LHCN-M2 (cell line): ENCODE results near the gene MGAT3. TPM values are rescaled to one million over a fixed set of nuclear protein-coding genes. Genes with fewer than 3 reads are reported as not detected.

Experiments
- DNase-seq: peaks from one replicate; pipeline ENCODE4 v3.0.0-alpha.2; 2012; ENCODE audit warnings: low read depth
- total RNA-seq: library from RNA; depleted of rRNA; stranded (reverse); fragments of >200 nt; gene quantifications from 2 replicates; pipeline ENCODE4 v1.2.3, GENCODE V29; 2014

MGAT3 gene
- total RNA-seq, 1 experiment from 2014 or later: not detected

GRCh38 chr22:39449708-39450107 lies 7.1 kb upstream of the MGAT3 start:
- no peak for DNase-seq

- no peak for DNase-seq
These were observed 6.4 kb upstream of the MGAT3 start for GRCh38 chr22:39450258-39450955.

DNA sequence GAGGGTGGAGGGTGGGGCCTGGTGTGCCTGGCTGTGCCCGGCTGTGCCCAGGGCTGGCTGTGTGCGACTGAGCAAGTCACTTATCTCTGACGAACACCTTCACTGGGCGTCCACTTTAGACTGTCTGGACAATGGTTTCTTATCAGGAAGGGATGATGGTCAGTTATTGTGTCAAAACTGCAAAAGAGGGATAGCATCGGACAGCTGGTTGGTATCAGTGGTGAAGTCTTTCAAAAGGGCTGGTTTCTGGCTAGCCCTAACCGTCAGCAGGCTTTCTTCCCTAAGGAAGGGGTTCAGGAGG lies 4.1 kb upstream of the MGAT3 start:
- no peak for DNase-seq

DNA sequence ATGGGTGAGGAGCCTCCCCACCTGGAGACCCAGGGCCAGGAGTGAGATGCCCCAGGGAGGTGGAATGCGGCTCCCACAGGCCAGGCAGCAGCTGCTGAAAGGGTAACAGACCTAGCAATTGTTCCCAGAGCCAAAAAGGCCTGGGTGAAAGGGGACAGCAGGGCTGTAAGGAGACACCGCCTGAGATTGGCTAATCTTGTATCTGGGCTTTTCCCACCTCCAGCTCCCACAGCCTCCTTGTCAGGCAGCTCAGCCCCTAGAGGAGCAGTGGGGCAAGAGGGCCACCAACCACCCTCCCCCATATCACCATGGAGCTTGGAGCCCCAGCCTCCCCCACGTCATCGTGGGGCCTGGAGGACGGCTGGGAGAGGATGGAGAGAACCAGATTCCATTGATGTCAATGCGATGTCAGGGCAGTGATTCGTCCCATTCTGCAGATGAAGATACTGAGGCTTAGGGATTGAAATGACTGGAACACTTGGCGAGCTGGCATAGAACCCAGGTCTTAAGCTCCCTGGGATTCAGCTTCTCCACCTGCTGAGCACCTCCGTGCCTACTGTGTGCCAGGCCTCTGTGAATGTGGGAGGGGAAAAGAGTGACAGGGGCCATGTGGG lies 2.9 kb upstream of the MGAT3 start:
- no peak for DNase-seq

DNA sequence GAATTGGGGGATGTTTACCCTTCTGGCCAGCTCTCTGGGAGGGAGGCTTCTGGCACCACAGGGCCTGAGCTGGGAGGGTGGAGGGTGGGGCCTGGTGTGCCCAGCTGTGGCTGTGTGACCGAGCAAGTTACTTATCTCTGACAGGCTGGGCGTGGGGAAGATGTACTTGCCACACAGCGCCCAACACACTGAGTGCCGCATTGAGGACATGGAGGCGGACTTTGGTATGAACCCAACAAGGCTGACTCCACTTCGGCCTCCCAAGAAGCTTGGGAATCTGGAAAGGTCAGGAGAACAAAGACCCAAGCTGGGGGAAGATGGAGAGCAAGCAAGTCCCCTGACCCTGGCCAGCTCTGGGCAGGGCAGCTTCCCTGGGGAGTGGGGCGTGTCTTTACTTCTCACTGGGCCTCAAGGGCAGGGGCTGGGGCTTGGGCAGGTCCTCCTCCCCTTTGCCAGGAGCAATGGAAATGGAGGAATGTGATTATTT lies 2.4 kb upstream of the MGAT3 start:
- no peak for DNase-seq

- no peak for DNase-seq
These were observed 365 bp downstream of the MGAT3 start for GRCh38 chr22:39457198-39457555.

- no peak for DNase-seq
These were observed 988 bp downstream of the MGAT3 start for GRCh38 chr22:39457556-39458443.

- DNase-seq: no peak
These were observed 1.8 kb downstream of the MGAT3 start for GRCh38 chr22:39458444-39459083.

DNA sequence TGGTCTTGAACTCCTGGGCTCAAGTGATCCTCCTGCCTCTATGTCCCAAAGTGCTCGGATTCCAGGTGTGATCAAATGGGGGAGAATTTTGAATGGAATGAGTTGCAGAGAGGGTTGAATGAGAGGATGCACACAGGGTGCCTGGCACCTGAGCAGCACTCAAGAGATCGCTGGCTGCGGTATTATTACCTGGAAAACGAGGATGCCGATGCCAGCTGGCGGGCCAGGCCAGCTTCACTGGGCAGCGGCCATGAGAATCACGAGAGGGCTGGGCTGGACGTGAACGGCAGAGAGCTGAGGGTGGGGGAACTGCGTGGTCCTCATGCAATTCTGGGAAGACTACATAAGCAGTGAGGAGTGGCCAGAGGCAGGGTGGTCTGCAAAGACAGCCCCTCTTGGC lies 2.9 kb downstream of the MGAT3 start:
- no peak for DNase-seq

DNA sequence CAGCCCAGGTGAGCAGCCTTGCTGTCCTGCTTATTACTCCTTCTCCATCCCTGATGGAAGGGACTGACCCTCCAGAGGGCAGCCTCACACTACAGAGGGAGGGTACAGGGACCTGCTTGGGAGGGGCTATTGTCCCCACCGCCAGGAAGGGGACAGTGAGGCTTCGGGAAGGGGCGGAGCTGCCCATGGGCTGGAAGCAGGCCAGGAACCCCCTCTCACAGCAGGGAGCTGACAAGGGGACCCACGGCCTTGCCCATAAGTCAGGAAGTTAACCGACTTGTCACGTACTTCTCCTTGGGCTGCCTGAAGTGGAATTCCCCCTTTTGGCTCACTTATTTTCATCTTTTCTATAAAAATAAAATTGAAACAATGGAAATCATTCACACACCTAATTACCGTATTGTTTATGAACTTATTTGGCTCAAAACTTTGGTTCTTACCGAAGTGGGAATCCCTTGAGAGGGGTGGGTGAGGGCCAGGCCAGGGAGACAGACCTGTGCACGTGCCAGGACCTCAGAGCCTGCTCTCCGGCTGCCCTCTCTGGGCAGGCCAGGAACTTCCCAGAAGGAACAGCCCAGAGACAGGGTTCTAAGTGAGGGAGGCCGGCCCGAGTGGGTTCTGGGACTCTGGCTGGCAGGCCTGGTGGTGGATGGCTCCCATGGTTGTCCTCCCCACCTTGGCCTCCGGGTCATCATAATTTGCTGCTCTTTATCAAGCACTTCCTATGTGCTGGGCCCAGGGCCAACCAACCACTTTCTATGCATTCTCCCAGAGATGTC lies 5.8 kb downstream of the MGAT3 start:
- no peak for DNase-seq

DNA sequence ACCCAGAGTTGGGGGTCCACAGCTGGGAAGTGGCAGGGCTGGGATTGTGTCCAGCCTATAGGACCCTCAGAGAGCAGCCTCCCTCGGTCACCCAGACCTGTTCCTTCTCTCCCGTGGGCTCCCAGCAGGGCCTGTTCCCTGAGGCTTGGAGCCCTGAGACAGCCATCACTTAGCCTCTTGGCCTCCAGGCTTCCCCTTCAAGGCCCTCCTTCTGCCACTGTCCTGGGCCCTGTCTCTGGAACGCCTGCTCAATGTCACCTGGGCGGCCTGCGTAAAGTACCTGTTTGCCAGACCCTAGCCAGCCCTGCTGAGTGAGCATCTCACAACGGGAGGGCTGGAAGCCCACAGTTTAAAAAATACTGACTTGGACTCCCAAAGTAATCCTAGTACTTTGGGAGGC lies 6.5 kb downstream of the MGAT3 start:
- DNase-seq: no peak

DNA sequence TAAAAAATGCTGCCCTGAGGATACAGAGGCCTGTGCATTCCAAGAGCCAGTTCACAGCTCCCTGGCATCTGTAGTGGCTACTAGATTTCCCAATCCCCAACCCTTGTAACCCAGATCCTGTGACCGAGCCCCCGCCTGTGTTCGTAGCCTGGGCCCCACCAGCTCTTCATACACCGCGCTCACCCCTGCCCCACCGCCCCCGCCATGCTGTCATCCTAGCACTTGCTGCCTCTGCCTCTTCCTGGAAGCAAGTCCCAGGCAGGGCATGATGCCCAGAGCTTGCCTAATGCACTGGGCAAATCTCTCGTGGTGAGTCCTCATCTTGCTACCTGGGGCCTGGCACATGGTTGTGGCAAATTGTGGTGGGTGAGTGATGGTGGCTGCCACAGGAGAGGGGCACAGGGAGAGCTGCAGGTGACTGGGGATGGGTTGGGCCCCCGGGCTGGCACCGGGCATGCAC lies 7.1 kb downstream of the MGAT3 start:
- DNase-seq: no peak

GRCh38 chr22:39466228-39467006 lies 9.6 kb downstream of the MGAT3 start:
- DNase-seq: no peak

DNA sequence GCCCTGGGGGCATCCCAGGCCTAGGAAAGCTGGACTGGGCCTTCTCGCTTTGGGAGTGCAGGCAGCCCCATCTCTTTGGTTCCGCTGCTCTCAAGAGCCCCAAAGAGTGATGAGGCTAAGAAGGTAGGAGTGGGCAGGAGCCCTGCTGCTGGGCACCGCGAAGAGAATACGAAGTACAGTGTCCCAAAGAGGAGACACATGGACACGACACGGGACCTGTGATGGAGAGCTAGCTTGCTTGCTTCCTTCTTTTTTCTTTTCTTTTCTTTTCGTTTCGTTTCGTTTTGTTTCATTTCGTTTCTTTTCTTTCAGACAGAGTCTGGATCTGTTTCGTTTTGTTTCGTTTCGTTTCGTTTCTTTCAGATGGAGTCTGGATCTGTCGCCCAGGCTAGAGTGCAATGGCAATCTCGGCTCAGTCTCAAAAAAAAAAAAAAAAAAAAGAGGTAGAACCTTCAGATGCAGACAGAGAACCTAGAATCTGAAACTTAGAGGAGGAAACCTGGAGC lies 10.6 kb downstream of the MGAT3 start:
- no peak for DNase-seq

- DNase-seq: no peak
These were observed 11.9 kb downstream of the MGAT3 start for GRCh38 chr22:39468487-39469325.

GRCh38 chr22:39469326-39469680 lies 12.5 kb downstream of the MGAT3 start:
- no peak for DNase-seq

DNA sequence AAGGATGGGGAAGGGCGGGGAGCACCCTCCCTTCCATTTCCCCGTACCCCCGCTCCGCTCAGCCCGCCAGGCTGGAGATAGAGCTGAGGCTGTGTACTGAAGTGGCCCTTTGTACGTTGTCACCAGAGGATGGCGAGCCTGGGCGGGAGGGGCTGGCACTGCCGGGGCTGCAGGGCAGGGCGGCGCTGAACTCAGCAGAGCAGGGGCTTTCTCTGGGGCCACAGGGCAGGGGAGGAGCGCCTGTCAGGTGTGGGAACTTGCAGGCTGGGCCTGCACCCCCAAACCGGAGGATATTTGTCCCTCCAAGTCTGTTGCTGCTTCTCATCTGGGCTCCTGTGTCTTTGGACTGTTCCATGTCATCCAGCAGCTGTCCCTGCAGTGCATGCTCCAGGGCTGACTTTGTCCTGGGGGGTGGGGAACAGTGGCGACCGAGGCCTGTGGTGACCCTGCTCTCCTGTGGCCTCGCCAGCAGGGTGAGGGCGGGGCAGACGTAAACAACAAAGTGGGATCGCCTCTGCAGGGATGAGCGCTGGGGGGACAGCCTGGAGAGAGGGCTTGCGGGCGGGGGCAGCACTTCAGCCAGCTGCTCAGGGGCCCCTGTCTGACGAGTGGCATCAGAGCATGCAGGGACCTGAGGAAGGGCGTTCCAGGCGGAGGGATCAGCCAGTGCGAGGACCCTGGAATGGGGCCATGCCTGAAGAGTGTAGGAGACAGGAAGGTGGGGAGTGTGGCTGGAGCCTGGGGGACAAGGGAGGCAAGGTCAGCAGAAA lies 13.1 kb downstream of the MGAT3 start:
- DNase-seq: no peak

DNA sequence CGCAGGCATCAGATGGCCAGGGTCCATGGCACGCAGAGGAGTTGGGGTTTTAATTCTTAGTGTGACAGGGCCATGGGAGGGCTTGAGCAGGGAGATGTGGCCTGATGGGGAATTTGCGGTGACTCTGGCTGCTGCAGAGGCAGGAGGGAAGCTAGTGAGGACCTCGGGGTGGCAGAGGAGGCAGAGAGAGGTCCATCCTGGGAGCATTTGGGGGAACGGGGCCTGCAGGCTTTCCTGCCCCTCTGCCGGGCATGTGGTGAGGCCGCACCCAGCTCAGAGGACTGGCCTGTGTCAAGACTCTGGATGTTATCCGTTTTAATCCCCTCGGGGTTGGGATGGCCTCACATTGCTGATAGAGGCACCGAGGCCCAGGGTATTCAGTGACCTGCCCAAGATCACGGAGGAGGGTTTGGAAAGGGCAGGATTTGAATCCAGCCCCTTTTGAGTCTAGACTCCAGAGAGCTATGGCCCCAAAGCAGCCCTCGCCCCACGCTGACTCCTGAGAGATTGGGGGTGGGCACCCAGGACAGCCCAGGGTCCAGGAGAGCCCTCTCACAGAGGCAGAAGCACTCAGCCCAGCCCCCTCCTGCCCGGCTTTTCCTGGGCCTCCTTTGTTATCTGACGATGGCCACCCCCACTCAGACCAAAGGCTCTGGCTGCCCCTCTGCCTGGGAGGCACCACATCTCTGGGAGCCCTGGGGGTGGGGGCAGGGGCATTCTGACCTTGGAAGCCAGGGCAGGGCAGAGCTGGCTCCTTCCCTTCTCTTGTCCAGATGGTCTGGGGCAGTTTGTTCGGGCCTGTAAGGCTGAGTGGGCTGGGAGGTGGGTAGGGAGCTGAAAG lies 13.9 kb downstream of the MGAT3 start:
- no peak for DNase-seq
